NCI-H526 (cell line): ENCODE measurements around the gene NCOA5.

Experiments
- DNase-seq, 2 experiments: peaks; one replicate each; lab custom pipeline; 2025; lab: John Stamatoyannopoulos, UW

The NCOA5 gene

DNA sequence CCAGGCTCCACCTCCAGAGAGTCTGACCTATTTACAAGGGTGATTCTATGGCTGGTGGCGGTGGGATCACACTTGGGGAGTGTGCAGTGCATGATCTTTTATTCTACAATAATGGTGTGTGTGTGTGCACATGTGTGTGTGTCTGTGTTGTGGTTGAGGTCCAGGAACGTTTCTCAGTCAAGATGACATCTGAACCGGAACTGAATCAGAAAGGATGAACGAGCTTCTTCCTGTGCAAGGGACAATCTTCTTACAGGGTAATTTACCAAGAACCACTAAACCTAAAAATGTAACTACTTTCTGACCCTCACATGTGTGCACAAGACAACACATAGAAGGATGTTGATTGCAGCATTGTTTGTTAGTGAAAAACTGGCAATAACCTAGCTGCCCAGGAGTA, 72.5 kb downstream of the NCOA5 start:
- DNase-seq: no peak

DNA sequence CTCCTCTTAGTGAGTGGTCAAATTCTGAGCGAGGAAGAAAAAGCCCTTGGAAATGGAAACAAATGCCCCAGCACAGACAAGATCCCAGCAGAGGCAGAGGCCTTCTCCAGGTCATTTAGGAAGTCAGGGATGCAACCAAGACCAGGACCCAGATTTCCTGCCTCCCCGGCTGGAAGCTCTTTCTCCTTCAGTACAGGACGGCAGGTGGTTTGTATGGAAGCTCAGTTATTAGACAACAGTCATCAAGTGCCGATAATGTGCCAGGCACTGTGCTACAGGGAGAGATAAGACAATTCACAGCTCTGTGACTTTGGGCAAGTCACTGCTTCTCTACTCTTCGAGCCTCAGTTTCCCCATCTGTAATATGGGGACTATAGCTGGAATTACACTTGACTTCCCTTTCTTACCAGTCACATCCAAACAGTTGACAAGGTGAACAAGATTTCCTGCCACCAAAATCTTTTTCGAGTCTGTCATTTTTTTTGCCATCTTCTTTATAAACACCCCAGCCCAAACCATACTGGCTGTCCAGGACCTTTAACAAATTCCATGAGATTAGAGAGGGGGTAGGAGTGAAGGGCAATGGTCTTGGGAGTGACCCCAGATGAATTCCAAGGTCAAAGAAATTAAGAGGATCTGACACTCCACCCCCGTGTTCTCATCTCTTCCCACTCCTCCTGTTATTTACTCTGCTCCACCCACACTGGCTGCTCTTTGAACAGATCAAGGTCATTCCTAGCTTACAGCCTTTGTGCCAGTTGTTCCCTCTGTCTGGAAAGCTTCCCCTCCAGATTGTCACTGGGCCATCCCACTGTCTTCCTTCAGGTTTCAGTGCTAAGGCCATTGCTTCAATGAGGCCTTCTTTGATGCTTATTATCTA, 75.0 kb downstream of the NCOA5 start:
- no peak for DNase-seq

DNA sequence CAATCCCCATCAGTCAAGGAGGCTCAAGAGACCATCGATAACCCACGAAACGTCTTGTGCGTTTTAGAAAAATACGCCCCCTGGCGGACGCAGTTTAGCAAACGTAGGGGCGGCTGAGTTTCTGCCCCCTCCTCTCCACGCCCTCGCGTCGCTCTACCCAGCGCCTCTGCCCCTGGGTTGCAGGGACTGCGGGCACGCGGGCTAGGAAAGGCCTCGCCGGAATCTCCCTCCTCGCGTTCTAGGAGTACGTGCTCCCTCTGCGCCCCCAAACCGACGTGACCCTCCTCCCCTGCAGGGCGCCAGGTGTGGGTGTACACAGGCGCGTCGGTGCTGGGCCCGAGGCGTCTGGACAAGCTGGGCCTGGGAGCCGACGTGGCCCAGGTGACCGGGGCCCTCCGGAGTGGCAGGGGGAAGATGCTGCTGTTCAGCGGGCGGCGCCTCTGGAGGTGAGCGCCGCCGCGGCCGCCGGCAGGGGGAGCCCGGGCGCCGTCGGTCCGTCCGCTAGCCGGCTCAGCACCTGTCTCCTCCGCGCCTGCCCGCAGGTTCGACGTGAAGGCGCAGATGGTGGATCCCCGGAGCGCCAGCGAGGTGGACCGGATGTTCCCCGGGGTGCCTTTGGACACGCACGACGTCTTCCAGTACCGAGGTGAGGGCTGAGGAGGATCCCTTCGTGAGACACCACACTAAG, 75.8 kb downstream of the NCOA5 start:
- peak; percentile 67 to 92 for DNase-seq

DNA sequence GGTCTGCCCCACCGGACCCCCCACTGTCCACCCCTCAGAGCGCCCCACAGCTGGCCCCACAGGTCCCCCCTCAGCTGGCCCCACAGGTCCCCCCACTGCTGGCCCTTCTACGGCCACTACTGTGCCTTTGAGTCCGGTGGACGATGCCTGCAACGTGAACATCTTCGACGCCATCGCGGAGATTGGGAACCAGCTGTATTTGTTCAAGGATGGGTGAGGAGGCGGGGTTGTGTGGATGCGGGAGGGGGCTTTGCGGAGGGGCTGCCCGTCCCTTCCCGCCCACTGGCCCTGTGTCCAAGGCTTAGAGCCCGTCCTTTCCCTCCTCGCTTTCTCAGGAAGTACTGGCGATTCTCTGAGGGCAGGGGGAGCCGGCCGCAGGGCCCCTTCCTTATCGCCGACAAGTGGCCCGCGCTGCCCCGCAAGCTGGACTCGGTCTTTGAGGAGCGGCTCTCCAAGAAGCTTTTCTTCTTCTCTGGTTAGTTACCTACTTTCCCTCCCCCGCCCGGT, 76.4 kb downstream of the NCOA5 start:
- no peak for DNase-seq

DNA sequence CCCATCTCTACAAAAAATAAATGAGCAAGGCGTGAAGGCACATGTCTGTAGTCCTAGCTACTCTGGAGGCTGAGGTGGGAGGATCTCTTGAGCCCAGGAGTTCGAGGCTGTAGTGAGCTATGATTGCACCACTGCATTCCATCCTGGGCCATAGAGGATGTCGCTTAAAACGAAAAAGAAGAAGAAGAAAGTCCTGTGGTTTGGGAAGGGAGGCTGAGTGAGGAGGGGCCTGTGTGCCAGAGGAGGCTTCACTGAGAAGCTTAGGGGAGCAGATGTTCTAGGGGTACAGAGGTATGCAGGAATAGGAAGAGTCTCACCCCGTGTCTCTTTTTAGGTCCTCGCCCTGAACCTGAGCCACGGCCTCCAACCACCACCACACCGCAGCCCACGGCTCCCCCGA, 76.8 kb downstream of the NCOA5 start:
- no peak for DNase-seq

DNA sequence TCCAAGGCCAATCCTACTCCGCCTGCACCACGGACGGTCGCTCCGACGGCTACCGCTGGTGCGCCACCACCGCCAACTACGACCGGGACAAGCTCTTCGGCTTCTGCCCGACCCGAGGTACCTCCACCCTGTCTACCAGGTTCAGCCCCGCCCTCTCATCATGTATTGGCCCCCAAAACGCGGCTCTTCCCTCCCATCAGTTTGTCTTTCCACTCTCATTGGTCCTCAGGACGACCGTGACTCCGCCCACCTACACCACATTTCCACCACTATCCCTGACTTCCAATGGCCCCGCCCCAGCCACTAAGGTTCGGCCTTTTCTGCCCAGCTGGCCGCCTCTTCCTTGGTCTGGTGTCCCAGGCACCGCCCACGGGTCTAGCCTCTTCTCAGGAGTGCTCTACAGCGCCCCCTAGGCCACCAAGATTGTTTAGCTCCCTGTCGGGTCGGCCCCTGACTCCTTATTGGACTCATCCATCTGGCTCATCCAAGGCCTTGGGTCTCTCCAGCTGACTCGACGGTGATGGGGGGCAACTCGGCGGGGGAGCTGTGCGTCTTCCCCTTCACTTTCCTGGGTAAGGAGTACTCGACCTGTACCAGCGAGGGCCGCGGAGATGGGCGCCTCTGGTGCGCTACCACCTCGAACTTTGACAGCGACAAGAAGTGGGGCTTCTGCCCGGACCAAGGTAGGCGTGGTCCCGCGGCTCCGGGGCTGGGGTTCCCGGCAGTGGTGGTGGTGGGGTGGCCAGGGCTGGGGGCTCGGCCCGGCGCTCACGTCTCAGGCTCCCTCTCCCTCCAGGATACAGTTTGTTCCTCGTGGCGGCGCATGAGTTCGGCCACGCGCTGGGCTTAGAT, 77.9 kb downstream of the NCOA5 start:
- DNase-seq: peak; percentile 89 to 94
